ENCODE data around the gene PDZD4. TPM values are rescaled to one million over a fixed set of nuclear protein-coding genes. Genes with fewer than 3 reads are reported as not detected.

PDZD4 gene
- total and polyA plus RNA-seq, 9 of the 15 experiments (the other 6 are each of a cell fraction or from before 2014, with no cell fraction given), result 0.05 to 0.38 (median 0.07) TPM; not detected in 5

GRCh38 chrX:153784325-153784967 lies 45.9 kb downstream of the PDZD4 start:
- DNase-seq (ENCODE audit: extremely low read depth in 1 of 4, low spot score in 3 of 4), result no peak
- peaks cover 5% of the 10 kb centered on the region for H3K9me1 ChIP-seq (ENCODE audit: control insufficient read depth, insufficient read depth, low read length)
- 88% methylated on average over 7 of the region's 27 CpGs for WGBS (ENCODE audit: insufficient coverage, low coverage, missing lambda C conversion rate)
- H4K20me1 ChIP-seq (replicated peaks; ENCODE audit: control insufficient read depth, insufficient read depth, low read length), result no peaks in the 10 kb centered on the region
- in situ Hi-C loops (cut with MboI), result no loop called here
- no peaks in the 10 kb centered on the region for H3K79me2 ChIP-seq (ENCODE audit: control insufficient read depth, insufficient read depth, low read length)
- POLR2A ChIA-PET, result interaction anchor here (1.3 kb wide), 1 partner anchor 10 kb away, joined by 3 read pairs; the partner anchor contains the start of genes IDH3G and SSR4
- no peak overlapping the region for H3K9ac ChIP-seq (ENCODE audit: insufficient read depth in 1 of 2, low read depth in 2 of 2, low read length in 2 of 2)
- BruUV-seq (replicated peaks), result no TSS peak
- H3K27me3 ChIP-seq (ENCODE audit: control insufficient read depth in 2 of 2, insufficient read depth in 2 of 2, low read length in 2 of 2), result no peaks in the 10 kb centered on the region
- no peak overlapping the region for H3K4me3 ChIP-seq
- intact Hi-C loops (cut with micrococcal nuclease), result no loop called here
- CTCF ChIA-PET (ENCODE audit: low intra/inter-chr PET ratio), result no interaction called here
- TF ChIP-seq POLR2G (IDR thresholded peaks at IDR 0.05; ENCODE audit: low read depth, low read length) (0 out of 2 replicates have a peak, but pooled peaks have one; percentile 51), CXXC5 (CRISPR knock-in tag; IDR thresholded peaks at IDR 0.05) (no peak), RBFOX2 (IDR thresholded peaks at IDR 0.05; ENCODE audit: low read depth, low read length) (peak; percentile 52)
- H3K4me1 ChIP-seq (replicated peaks in 1 of 2; ENCODE audit: control insufficient read depth in 2 of 2, insufficient read depth in 2 of 2, low read length in 2 of 2), result peaks cover 0 to 52% of the 10 kb centered on the region in 2 experiments; a peak in 2 of 5 replicates
- H3K36me3 ChIP-seq (ENCODE audit: control insufficient read depth, insufficient read depth, low read length), result peaks cover 50% of the 10 kb centered on the region; the same call in 2 of the 3 replicates
- no peak overlapping the region for H2AFZ ChIP-seq (ENCODE audit: low read depth, low read length)
- no peak overlapping the region for H3K27ac ChIP-seq (ENCODE audit: extremely low read depth, low read depth, low read length)
- no peak overlapping the region for H3K4me2 ChIP-seq (ENCODE audit: insufficient read depth, low read length)
- H3K9me3 ChIP-seq (replicated peaks; ENCODE audit: control insufficient read depth, insufficient read depth, low read depth, low read length), result no peaks in the 10 kb centered on the region
- FAIRE-seq, result no peak
- no peak for ATAC-seq

GRCh38 chrX:153783378-153784013 lies 46.8 kb downstream of the PDZD4 start:
- H3K9ac ChIP-seq (ENCODE audit: insufficient read depth in 1 of 2, low read depth in 2 of 2, low read length in 2 of 2), result no peak overlapping the region
- DNase-seq (ENCODE audit: extremely low read depth in 1 of 4, low spot score in 3 of 4), result no peak
- H3K9me1 ChIP-seq (ENCODE audit: control insufficient read depth, insufficient read depth, low read length), result peaks cover 3% of the 10 kb centered on the region
- H3K9me3 ChIP-seq (replicated peaks; ENCODE audit: control insufficient read depth, insufficient read depth, low read depth, low read length), result no peaks in the 10 kb centered on the region
- peaks cover 41% of the 10 kb centered on the region; the same call in 2 of the 3 replicates for H3K36me3 ChIP-seq (ENCODE audit: control insufficient read depth, insufficient read depth, low read length)
- TF ChIP-seq PHB2 (IDR thresholded peaks at IDR 0.05; ENCODE audit: low read depth), result no peak
- no peak for TF ChIP-seq NFIC (IDR thresholded peaks at IDR 0.05)
- TF ChIP-seq FIP1L1 (IDR thresholded peaks at IDR 0.05; ENCODE audit: low read depth, low read length, poor library complexity, severe bottlenecking), result peak; percentile 16
- TF ChIP-seq ZBTB33 (CRISPR knock-in tag; IDR thresholded peaks at IDR 0.05), result 0 out of 2 replicates have a peak, but pooled peaks have one; percentile 31
- no peak for TF ChIP-seq IRF2 (CRISPR knock-in tag; IDR thresholded peaks at IDR 0.05)
- TF ChIP-seq NBN (IDR thresholded peaks at IDR 0.05; ENCODE audit: low read depth), result no peak
- TF ChIP-seq POLR2G (IDR thresholded peaks at IDR 0.05; ENCODE audit: low read depth, low read length), result peak; percentile 11; the same call in 1 of the 2 replicates
- TF ChIP-seq RBFOX2 (IDR thresholded peaks at IDR 0.05; ENCODE audit: low read depth, low read length), result peak; percentile 21; the same call in 1 of the 2 replicates
- no peak overlapping the region for H3K4me3 ChIP-seq
- H3K4me1 ChIP-seq (replicated peaks in 1 of 2; ENCODE audit: control insufficient read depth in 2 of 2, insufficient read depth in 2 of 2, low read length in 2 of 2), result peaks cover 0 to 57% of the 10 kb centered on the region in 2 experiments; a peak in 2 of 5 replicates
- no peaks in the 10 kb centered on the region for H4K20me1 ChIP-seq (replicated peaks; ENCODE audit: control insufficient read depth, insufficient read depth, low read length)
- ChIA-PET POLR2A (interaction anchor here (1.3 kb wide), 1 partner anchor 11 kb away, joined by 3 read pairs; the partner anchor contains the start of genes IDH3G and SSR4), CTCF (ENCODE audit: low intra/inter-chr PET ratio) (no interaction called here)
- no peak for FAIRE-seq
- intact Hi-C loops (cut with micrococcal nuclease) (no loop called here), in situ Hi-C loops (cut with MboI) (no loop called here)
- no TSS peak for BruUV-seq (replicated peaks)
- H3K27ac ChIP-seq (ENCODE audit: extremely low read depth, low read depth, low read length), result no peak overlapping the region
- H3K27me3 ChIP-seq (ENCODE audit: control insufficient read depth in 2 of 2, insufficient read depth in 2 of 2, low read length in 2 of 2), result no peaks in the 10 kb centered on the region
- no peak overlapping the region for H2AFZ ChIP-seq (ENCODE audit: low read depth, low read length)
- ATAC-seq, result no peak
- no peak overlapping the region for H3K4me2 ChIP-seq (ENCODE audit: insufficient read depth, low read length)
- H3K79me2 ChIP-seq (ENCODE audit: control insufficient read depth, insufficient read depth, low read length), result no peaks in the 10 kb centered on the region
- 97% methylated on average over 15 of the region's 24 CpGs for WGBS (ENCODE audit: insufficient coverage, low coverage, missing lambda C conversion rate)

Measured in K562 (cell line).